Measurements from ENCODE around the gene ACLY. TPM values are rescaled to one million over a fixed set of nuclear protein-coding genes. Genes with fewer than 3 reads are reported as not detected.
"Not testable (repeated sequence)": the region's sequence is repeated elsewhere in the genome, so short reads cannot be mapped to it uniquely, and the experiment has no call there.

ACLY gene
- total RNA-seq, 1 experiment from 2014 or later: 255 TPM

GRCh38 chr17:41891135-41892020, 27.4 kb downstream of the ACLY start:
- DNase-seq (ENCODE audit: low spot score): no peak
- in situ Hi-C loops (cut with HindIII; ENCODE audit: low sequenced_read_pairs): no loop called here

DNA sequence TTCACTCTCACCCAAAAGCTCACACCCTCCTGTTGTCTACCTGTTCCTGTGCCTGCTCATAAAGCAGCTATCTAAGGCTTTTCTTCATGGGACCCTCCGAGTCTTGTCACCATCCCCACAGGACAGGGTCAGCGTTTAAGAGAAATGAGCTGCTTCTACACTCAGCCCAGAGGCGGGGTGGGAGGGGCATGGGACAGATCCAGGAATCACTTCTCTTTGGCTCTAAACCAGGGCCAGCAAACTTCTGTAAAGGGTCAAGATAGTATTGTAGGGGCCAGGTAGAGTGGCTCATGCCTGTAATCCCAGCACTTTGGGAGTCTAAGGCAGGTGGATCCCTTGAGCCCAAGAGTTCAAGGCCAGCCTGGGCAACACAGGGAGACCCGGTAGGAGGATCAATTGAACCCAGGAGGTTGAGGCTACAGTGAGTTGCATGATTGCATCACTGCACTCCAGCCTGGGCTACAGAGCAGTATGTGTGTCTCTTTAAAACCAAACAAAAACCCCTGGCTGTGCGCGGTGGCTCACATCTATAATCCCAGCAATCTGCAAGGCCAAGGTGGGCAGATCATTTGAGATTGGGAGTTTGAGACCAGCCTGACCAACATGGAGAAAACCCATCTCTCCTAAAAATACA, 30.3 kb downstream of the ACLY start:
- DNase-seq (ENCODE audit: low spot score): no peak
- in situ Hi-C loops (cut with HindIII; ENCODE audit: low sequenced_read_pairs): no loop called here

GRCh38 chr17:41885733-41886132, 33.0 kb downstream of the ACLY start:
- in situ Hi-C loops (cut with HindIII; ENCODE audit: low sequenced_read_pairs): no loop called here
- DNase-seq (ENCODE audit: low spot score): peak; percentile 17

GRCh38 chr17:41882756-41883155, 36.0 kb downstream of the ACLY start:
- in situ Hi-C loops (cut with HindIII; ENCODE audit: low sequenced_read_pairs): no loop called here
- DNase-seq (ENCODE audit: low spot score): no peak

DNA sequence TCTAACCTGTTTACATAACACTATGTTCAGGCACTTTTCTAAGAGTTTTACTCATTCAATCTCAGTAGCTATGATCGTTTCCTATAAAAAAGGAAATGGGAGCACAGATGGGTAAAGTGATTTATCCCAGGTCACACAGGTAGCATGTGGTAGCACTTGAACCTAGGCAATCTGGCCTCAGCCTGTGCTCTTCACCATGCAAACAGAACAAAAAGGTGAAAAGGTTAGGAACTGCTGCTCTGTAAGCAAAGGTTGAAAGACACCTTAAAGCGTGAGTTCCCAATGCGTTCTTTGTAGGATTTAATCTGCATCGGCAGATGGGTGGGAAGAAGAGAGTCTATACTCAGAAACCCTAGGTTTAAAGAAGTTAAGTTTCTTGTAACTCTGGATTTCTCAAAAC, 38.6 kb downstream of the ACLY start:
- DNase-seq (ENCODE audit: low spot score): no peak
- in situ Hi-C loops (cut with HindIII; ENCODE audit: low sequenced_read_pairs): no loop called here

DNA sequence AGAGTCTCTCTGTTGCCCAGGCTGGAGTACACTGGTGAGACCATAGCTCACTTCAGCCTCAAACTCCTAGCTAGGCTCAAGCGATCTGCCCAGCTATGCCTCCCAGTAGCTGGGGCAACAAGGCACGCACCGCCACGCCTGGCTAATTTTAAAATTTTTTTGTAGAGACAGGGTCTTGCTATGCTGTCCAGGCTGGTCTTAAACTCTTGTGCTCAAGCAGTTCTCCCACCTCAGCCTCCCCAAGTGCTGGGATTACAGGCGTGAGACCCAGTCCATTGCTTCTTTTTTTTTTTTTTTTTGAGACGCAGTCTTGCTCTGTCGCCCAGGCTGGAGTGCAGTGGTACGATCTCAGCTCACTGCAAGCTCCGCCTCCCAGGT, 44.5 kb downstream of the ACLY start:
- in situ Hi-C loops (cut with HindIII; ENCODE audit: low sequenced_read_pairs); DNase-seq (ENCODE audit: low spot score): not testable (repeated sequence)

GRCh38 chr17:41873559-41874292, 45.0 kb downstream of the ACLY start:
- in situ Hi-C loops (cut with HindIII; ENCODE audit: low sequenced_read_pairs): no loop called here
- no peak for DNase-seq (ENCODE audit: low spot score)

- in situ Hi-C loops (cut with HindIII; ENCODE audit: low sequenced_read_pairs): no loop called here
- DNase-seq (ENCODE audit: low spot score): no peak
Observed at GRCh38 chr17:41871789-41872188, 47.0 kb downstream of the ACLY start.

DNA sequence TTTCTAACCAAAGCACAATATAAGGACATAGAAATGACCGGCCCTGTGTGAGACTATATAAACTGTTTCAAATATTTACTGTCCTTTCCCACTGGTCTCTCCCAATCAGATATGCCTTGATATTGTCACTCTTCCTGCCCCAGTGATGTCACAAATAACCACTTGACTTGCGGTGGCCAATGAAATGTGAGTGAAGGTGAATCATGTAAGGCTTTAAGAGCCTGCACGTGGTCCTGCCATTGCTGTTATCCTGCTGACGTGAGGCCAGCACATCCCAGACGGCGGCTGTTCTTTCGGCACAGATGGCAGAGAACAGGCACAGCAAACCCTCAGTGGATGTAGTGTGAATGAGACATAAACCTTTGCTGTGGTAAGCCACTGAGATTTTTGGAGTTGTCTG, 48.1 kb downstream of the ACLY start:
- in situ Hi-C loops (cut with HindIII; ENCODE audit: low sequenced_read_pairs): no loop called here
- no peak for DNase-seq (ENCODE audit: low spot score)

- DNase-seq (ENCODE audit: low spot score): no peak
Observed at GRCh38 chr17:41870097-41870496, 48.7 kb downstream of the ACLY start.

DNA sequence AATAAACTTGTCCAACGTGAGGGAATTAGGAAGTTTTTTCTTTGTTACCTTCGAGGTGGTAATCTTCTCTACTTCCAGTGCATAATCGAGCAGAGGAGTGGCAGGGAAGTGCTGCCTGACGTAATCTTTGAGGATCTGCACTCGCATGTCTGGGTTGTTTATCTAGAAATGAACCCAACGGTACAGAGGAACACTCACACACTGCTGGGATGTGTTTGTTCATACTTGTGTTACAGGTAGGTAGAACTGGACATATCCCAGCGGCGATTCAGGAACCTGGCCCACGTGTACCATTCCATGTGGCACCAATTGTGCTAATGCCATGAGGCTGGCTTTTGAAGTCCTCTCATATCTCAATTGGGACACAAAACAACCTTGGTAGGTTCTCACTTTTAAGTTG, 49.3 kb downstream of the ACLY start:
- DNase-seq (ENCODE audit: low spot score): no peak
- in situ Hi-C loops (cut with HindIII; ENCODE audit: low sequenced_read_pairs): no loop called here

More at GRCh38 chr17:41870097-41870496, 48.7 kb downstream of the ACLY start:
- in situ Hi-C loops (cut with HindIII; ENCODE audit: low sequenced_read_pairs): no loop called here

DNA sequence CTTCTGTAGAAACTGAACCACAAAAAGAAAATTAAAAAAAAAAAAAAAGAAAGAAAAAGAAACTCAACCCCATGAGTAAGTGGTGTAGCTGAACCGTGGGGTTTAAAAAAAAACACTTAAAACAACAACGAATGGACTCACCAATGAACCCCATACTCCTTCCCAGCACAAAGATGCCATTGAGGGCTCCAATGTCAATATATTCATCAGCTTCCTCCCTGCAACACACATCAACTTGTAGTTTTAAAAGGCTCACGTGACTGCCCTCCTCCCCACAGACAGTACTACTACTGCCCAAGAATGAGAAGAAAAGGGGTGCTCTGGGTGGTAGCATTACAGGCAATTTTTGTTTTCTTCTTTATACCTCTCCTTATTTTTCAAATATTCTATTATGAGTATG, 50.2 kb downstream of the ACLY start:
- in situ Hi-C loops (cut with HindIII; ENCODE audit: low sequenced_read_pairs): no loop called here

GRCh38 chr17:41865596-41865893, 53.2 kb downstream of the ACLY start:
- in situ Hi-C loops (cut with HindIII; ENCODE audit: low sequenced_read_pairs): no loop called here
- no peak for DNase-seq (ENCODE audit: low spot score)

More for the DNA sequence above, 50.2 kb downstream of the ACLY start:
- DNase-seq (ENCODE audit: low spot score): no peak

DNA sequence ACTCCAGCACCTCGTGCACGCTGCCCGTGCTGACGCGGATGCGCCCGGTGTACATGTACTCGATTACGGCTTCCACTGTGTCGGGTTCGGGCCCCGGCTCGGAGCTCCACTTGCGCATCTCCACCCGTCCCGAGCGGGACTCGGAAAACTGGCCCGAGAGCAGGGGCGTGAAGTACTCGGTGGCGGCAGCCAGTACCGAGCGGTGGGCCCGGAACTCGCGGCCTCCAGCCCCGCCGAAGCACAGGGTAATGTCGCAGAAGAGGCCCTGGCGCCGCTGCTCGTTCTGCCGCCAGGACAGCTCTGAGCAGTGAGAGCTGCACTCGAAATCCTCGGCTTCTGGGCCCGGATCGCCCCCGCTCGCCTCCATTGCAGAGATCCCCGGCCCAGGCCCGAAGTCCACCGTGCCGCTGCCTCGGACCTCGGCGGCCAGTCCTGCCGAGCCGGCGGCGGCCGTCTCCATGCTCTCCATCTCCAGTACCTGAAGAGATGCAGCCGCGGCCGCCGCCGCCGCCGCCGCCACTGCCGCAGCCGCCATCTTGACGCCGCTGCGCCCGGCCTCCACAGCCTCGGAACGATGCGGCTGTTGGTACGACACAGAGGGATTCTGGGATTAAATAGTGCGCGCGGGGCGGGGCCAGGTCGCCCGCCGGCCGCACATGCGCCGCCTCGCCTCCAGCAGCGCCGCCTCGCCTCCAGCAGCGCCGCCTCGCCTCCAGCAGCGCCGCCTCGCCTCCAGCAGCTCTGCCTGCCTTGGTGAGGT, 53.7 kb downstream of the ACLY start, which contains the start of gene KLHL11:
KLHL11 (minus strand) TSS at position 588 of the 760 bp plus-strand sequence; CDS start at position 535, 53 bp downstream.
- DNase-seq (ENCODE audit: low spot score): peak; percentile 90
- in situ Hi-C loops (cut with HindIII; ENCODE audit: low sequenced_read_pairs): no loop called here

DNA sequence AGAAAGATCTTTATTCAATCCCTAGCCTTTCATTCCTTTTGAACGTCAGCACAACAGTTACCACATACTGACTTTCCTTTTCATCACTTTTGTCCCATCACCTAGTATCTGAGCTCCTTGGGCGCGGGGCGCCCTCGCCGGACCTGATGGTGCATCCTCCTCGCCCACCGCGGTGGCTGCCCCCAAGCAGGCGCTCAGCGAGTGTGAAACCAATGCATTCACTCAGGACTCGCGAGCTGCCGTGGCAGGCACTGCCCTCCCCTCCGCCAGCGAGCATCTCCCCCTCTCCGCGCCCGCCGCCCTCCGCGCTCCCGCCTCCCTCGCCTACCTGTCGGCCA, 54.3 kb downstream of the ACLY start:
- DNase-seq (ENCODE audit: low spot score): no peak
- in situ Hi-C loops (cut with HindIII; ENCODE audit: low sequenced_read_pairs): no loop called here

GRCh38 chr17:41863074-41863848, 55.5 kb downstream of the ACLY start:
- in situ Hi-C loops (cut with HindIII; ENCODE audit: low sequenced_read_pairs): no loop called here
- peak; percentile 43 for DNase-seq (ENCODE audit: low spot score)

DNA sequence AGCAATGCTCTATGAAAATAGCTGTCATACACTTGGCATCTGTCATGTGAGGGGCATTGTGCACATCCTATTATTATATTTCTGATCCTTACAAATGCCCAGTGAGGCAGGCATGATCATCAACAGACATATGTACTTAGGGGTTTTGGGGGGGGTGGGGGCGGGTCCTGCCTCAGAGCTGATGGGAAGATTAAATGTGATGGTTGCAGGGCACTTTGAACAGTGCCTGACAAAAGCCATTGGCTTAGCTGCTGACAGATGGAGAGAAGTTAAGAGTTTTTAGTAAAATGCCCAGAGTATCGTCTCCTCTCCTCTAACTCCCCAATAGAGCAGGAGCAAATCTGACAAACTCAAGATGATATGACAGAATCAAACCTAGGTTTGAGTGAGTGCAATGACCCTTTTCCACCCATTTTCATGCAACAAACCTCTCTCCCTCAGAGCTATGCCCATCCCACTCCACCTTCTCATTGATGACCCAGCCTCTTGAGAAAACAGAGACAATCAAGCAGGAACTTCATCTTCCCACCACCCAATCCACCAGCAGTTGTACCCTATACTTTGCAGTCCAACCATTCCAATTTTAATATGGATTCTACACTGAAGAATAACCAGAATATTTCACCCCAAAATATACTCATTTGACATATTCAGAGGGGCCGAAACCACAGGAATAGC, 58.4 kb downstream of the ACLY start:
- in situ Hi-C loops (cut with HindIII; ENCODE audit: low sequenced_read_pairs): no loop called here

DNA sequence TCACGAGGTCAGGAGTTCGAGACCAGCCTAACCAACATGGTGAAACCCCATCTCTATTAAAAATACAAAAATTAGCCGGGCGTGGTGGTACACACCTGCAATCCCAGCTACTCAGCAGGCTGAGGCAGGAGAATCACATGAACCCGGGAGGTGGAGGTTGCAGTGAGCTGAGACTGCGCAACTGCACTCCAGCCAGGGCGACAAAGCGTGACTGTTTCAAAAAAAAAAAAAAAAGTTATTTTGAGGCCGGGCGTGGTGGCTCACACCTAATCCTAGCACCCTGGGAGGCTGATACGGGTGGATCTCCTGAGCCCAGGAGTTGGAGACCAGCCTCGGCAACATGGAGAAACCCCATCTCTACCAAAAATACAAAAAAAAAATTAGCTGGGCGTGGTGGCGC, 67.4 kb downstream of the ACLY start:
- in situ Hi-C loops (cut with HindIII; ENCODE audit: low sequenced_read_pairs); DNase-seq (ENCODE audit: low spot score): not testable (repeated sequence)

More for the DNA sequence above, 58.4 kb downstream of the ACLY start:
- DNase-seq (ENCODE audit: low spot score): no peak

All from G401 (cell line).